GM19023 (cell line): ENCODE measurements around the gene DYSF.
"Not testable (repeated sequence)": the region's sequence is repeated elsewhere in the genome, so short reads cannot be mapped to it uniquely, and the experiment has no call there.

Experiments used
- ATAC-seq: cut with Tn5 transposase; IDR thresholded peaks from one replicate; pipeline ENCODE4 v1.9.1; 2021; ENCODE audit warnings: mild to moderate bottlenecking, moderate library complexity; ENCODE audit not compliant: unreplicated experiment

The DYSF gene

DNA sequence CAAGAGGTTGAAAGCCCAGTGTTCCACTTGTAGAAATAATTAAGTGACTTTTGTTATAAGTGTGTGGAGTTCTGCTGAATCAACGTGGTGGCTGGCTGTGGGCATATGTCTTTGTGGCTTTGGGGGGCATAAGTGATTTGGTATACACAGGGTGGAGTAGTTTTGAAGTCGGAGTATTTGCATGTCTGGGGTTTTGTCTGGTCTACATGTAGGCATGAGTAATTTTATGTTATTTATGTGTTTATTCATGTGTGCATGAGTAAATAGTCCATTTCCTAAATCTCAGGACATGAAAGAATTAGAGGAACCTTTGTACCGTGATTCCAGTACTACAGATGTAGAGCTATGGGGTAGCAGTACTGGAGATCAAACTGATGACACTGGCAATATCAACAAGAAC lies 179.7 kb downstream of the DYSF start:
- ATAC-seq, result no peak

DNA sequence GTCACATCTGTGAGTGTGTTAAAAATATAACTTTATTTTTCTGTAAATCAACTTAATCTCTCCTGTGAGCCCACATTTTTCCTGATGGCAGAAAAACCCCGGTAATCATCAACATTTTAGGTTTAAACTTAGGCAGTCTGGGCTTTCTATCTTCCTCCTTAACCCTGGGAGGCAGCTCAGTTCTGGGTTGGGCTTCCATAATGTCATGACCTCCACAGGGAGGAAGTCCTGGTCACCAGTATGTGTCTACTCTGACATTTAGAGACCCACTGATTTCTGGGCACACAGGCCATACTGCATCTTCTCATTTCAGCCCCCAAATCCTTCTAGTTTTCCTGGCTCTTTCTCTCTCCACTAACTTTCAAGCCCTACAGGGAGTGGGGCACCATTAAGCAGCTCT lies 181.2 kb downstream of the DYSF start:
- ATAC-seq, result no peak

DNA sequence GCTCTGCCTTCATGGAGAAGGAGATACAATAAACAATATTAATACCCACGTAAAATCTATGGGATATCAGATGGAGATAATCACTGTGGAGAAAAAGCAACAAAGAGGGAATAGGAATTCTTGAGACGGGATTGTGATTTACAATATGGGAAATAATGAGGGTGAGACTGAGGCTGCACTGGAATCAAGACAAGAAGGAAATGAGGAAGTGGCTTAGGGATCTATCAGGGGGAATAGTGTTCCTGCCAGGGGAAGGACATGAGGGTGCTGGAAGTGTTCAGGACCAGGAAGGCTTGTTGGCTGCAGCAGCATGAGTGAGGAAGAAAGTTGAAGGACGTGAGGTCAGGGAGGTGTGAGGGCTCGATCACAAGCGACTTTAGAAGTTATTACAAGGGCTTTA lies 182.4 kb downstream of the DYSF start:
- no peak for ATAC-seq

DNA sequence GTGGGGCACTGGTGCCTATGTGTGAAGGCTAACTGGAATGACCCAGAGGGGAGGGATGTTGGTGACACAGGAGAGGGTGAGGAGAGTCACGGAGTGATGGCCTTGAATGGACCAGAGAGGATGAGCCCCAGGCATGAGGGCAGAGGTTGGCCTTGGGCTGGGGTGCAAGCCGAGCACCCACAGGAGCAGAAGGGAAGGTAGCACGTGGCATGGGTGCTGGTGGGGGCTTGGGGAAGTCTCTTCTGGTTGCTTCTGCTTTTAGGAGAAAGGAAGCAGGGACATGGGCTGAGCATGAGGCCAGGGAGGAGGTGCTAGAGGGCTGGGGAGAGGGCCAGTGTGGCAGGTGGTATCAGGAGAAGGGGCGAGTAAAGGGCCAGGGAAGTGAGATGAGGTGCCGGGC lies 183.8 kb downstream of the DYSF start:
- ATAC-seq, result no peak

DNA sequence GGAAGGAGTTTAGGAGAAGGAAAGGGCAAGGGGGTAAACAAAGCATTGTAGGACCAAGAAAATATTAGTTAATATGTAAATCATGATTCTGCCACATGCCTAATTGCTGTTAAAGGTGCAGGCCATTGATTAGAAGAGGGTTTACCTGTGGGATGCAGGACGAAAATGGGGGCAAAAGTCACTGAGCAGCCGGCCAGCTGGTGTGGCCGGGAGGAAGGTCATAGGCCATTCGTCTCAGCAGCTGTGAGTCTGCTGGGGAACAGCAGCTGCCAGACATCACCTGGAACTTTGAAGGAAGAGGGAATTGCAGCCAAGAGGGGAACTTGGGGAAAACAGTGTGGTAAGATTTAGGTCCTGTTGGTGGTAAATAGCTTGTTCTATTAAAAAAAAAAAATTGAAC lies 184.4 kb downstream of the DYSF start:
- ATAC-seq, result no peak

DNA sequence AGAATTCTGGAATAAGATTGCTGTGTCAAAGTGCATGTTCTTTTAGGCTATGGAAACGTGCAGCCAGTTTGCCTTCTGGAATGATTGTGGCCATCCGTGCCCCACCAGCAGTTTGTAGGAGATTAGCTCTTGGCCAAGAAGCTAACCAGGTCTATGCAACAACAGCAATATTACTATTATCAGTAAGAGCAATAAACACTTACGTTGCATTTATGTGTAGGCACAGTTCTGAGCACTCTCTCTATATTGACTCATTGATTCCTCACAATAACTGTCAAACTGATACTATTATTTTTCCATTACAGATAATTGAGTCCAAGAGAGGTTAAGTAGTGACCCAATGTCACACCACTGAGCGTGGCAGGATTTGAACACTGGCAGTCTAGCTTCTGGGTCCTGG lies 186.4 kb downstream of the DYSF start:
- ATAC-seq, result no peak

DNA sequence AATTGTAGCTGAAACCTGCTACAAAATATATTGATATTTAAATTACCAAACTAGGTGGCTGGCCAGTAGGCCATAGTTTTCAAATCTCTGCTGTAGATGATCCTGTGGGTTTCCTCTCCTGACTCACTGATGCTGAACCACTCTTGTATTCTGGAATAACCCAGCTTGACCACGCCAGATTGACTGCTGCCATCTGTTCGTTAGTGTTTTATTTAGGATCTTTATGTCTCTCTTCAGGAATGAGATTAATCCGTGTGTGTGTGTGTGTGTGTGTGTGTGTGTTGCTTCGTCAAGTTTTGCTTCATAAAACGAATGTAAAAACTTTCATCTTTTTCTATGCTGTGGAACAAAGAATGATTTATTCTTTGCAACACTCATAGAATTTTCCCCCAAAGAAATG lies 187.1 kb downstream of the DYSF start:
- ATAC-seq, result no peak

DNA sequence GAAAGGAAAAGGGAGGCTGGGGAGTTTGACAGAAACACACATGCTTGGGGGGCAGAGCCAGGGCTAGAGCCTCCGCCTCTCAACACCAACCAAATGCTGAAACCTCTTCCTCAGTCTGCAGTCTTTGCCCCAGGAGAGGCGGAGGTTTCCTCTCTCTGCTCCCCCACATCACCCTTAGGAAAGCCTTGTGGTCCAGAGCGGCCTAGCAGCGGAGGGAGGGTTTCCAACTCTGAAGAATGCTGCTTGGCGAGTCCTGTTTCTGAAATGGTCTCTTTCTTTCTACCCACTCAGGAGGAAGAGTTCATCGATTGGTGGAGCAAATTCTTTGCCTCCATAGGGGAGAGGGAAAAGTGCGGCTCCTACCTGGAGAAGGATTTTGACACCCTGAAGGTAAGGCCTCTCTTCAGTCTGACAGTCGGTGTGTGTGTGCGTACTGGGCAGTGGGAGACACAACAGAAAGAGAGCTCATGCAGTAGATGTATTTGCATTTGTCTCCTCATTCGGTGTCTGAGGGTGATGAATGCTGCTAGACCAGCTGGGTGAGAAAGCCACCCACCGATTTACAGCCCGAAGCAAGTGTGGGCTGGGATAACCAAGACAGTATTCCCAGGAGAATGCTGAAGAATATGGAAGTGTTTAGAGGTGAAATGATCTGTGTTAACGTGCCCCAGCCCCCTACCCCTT lies 190.5 kb downstream of the DYSF start:
- ATAC-seq, result no peak

DNA sequence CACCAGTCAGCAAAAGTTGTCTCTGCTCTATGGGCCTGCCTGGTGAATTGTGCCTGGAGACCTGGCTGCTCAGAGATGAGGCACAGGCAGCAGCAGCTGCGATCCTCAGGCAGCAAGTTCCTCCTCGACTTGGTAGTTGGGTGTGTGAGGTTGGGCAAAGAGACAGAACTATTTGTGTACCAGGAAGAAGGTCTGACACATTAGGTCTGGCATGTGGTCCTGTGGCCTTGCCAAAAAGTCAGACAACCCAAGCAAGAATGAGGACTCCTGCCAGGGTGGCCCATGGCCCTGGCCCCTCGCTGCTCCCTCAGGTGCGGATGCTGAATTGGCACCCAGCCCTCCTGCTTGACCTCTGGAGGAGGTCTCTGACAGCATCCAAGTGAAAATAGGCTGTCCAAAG lies 192.7 kb downstream of the DYSF start:
- no peak for ATAC-seq

DNA sequence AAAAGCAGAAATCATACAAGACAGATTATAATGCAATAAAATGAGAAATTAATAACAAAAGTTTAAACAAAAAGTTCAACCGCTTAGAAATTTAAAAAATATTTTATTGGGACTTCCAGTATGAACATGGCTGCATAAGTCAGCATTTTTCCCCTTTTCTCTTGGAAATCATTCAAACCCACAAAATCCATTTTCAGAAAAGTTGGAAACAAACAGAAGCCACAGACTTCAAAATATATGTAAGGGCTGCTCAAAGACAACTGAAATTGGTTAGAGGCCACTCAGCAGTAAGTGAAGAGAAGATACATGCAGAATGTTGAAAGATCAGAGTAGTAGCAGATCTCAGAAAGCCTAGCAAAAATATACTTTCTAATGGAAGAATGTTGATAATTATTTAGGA lies 194.0 kb downstream of the DYSF start:
- ATAC-seq, result no peak

DNA sequence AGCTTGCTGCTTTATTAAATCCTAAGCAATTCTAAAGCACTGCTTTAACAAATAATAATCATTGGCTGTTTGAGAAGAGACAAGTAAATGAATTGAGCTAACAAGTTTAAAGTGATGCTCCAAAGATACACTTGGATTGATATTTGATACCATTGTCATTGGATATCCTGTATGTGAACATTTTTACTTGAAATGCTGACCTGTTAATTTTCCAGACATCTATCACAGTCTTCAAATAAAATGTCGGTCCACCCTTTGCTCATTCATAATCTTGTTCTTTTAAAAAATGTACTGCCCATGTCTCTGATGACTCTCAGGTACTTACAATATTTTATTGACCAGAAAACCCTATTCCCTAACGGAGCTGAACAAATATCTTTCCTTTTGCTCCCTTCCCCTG lies 202.1 kb downstream of the DYSF start:
- ATAC-seq, result no peak

DNA sequence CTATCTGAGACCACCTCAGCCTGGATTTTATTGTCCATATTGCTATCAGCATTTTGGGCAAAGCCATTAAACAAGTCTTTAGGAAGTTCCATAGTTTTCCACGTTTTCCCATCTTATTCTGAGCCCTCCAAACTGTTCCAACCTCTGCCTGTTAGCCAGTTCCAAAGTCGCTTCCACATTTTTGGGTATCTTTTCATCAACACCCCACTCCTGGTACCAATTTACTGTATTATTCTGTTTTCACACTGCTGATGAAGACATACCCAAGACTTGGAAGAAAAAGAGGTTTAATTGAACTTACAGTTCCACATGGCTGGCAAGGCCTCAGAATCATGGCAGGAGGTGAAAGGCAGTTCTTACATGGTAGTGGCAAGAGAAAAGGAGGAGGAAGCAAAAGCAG lies 204.9 kb downstream of the DYSF start:
- not testable (repeated sequence) for ATAC-seq

DNA sequence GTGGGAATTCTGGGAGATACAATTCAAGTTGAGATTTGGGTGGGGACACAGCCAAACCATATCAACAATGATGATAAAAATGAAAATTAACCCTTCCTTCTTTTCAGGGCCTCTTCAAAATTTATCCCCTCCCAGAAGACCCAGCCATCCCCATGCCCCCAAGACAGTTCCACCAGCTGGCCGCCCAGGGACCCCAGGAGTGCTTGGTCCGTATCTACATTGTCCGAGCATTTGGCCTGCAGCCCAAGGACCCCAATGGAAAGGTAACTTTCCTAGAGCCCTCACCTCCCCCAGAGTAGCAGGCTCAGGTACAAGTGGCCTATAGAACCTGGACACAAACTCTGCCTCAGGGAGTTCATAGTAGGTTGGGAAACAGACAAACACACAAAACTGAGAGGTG lies 205.4 kb downstream of the DYSF start:
- no peak for ATAC-seq

DNA sequence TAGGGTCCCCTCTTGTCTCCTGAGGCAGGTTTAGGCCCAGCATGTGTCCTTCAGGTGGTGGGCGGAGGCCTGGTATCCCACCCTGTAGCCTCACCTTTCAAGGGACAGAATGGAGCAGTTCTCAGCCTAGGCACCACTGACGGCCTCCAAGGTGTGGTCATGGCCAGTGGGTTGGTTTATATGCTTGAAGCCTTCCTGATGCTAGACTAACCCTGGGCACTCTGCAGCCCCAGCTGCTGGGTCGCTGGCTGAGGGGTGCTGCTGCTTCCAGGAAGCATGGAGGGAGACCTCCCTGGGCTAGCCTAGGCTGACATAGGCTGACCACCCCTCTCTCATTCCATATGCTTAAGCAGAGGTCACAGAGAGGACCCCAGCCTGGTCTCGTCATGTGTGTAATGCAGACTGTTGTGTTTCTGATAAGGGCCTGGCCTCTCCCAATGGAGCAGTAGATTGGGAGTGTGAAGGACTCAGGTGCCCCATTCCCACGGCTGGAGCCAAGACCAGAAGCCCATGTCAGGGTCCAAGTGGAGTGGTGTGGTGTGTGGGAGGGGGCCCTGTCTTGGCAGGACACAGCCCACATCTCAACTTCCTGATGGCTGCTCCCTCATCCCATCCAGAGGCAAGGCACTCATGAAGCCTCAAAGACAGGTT lies 206.6 kb downstream of the DYSF start:
- ATAC-seq, result no peak

DNA sequence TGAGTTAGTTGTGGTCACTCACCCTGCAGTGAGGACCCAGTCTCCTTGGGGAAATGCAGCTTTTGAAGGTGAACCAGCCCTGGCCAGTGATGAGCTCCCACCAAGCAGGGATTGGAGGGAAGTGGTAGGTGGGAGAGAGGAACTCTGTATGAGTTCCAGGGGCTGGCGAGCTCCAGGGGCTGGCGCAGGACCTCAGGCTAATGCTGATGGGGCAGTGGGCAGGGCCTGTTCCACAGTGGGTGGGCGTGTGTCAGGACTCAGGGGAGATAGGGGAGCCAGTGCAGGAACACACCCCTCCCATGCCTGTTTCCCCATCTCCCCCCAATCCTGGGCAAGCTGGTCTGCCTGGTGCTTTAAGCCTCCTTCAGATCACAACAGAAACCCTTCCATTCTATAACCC lies 208.4 kb downstream of the DYSF start:
- ATAC-seq, result no peak

DNA sequence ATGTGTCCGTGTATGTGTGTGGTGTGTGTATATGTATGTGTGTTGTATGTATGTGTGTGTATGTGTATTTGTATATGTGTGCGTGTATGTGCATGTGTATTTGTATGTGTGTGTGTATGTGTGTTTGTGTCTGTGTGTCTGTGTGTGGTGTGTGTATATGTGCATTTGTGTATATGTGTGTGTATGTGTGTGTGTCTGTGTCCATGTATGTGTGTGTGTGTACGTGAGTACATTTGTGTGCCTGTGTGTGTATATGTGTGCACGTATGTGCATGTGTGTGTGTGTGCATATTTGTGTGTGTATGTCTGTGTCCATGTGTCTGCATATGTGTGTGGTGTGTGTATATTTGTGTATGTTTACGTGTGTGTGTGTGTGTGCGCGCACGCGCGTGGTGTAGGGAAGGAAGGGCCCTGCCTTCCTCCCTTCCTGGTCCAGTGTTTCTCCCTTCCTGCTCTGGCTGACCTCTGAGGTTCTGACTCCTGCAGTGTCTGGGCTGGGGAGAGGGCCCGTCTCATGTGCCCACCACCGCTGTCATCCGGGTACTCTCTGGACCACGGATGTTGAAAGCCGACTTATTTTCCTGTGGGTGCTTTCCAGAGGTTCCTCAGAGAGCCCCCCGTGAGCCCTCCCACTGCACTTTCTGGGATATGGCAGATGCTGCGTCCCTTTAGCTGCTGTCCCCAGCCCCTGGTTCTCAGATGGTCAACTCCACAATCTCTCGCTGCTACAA lies 209.5 kb downstream of the DYSF start:
- ATAC-seq, result no peak

DNA sequence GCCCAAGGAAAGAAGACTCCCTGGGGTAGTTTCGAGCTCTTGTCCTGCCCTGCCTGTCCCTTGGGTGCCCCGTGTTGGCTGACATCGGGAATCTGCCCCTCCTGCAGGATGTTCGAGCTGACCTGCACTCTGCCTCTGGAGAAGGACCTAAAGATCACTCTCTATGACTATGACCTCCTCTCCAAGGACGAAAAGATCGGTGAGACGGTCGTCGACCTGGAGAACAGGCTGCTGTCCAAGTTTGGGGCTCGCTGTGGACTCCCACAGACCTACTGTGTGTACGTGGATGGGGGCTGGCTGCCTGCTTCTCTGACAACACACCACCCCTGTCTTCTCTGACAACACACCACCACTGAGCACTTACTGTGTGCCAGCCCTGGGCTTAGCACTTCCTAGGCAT lies 210.8 kb downstream of the DYSF start:
- ATAC-seq, result no peak

DNA sequence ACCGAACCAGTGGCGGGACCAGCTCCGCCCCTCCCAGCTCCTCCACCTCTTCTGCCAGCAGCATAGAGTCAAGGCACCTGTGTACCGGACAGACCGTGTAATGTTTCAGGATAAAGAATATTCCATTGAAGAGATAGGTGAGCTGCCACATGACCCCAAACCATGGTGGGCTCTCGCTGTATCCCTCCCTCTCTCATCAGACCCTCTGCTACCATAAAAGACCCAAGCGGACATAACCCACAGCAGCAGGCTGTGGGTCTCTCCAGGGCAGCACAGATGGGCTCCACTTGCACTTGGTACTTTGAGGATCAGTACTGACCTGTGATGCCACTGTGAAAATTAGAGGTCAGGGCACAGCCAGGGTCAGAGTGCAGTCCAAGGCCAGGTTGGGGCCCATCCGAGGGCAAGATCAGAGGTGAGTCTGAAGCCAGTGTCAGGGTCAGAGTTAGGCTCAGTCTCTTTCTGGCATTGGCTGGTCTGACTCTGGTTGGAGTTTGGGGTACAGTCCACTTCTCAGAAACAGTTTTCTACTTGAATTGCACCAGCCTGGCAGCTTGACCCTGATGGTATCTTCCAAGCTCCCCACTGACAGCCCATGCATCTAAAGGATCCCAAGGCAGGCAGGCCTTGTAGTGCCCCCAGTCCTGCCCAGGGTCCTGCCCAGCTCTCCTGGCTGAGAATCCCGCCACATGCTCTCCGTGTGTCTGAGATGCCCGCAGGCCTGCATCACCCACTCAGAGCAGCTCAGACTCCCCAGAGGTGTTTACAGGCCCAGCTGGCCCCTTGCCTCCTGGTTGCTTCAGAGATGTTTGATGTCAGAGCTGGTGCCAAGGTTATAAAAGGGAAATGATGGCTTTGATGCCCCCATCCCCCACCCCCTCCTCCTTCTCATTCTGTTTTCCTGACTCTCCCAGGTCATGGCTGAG lies 212.1 kb downstream of the DYSF start:
- ATAC-seq, result no peak

DNA sequence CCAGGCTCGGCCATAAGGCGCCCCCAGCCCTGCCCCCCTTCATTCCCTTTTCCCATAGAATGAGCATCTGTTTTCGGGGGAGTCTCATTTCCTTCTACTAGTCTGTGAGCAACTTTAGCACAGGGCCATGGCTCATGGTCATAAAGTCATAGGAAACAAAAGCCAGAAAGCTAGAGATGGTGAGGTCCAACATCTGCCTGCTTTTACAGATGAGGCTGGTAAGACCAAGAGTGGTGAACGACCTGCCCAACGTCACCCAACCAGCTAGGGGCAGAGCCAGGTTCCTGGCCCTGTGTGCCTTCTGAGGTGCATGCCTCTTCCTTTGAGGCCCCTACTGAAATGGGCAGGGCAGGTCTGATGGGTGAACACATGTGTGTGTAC lies 212.7 kb downstream of the DYSF start:
- no peak for ATAC-seq

DNA sequence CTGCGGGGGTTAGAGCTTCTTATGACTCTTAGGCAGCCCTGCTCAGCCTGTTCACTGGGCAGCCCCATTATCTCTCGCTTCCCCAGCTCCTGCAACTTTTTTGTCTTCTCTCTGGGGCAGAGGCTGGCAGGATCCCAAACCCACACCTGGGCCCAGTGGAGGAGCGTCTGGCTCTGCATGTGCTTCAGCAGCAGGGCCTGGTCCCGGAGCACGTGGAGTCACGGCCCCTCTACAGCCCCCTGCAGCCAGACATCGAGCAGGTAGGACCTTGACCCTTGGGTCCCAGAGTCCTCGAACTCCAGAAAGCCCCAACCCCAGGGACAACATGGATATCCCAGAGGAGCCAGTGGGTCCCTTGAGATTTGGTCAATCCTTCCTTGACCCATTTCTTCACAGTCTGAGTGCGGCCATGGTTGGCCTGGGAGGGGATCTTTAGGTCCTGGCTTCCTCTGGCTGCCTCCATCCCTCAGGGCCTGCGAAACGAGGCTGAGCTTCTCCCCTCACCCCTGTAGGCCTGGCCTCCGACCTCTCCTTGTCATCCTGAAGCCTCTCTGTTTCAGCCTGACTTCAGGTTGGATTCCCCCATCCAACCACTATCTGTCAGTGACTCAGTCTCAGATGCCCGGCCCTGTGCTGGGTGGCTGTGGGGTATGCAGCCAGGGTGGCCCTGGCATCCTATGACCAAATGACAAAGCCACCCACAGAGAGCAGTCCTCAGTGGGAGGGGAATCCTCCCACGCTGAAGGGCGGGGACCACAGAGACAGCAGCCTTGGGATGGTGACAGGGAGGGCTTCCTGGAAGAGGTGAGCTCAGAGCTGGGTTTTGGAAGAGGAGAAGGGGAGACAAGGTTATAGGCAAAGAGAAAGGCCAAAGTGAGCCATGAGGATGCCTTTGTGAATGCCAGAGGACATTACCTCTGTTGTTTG lies 214.2 kb downstream of the DYSF start:
- ATAC-seq, result no peak
